HCT116 (cell line): ENCODE results near the gene ADGRV1. TPM values are rescaled to one million over a fixed set of nuclear protein-coding genes. Genes with fewer than 3 reads are reported as not detected.

Source experiments
- ATAC-seq: fragments of 200-7000 bp; cut with Tn5 transposase; 2 replicates; pipeline ENCODE4 v1.9.1; 2020; ENCODE audit warnings: mild to moderate bottlenecking, moderate library complexity
- BruUV-seq: library from RNA; stranded (reverse); fragments of 400-500 nt; replicated peaks from 2 replicates; lab custom pipeline; 2021; lab: Mats Ljungman, UMichigan
- CTCF ChIA-PET: fragments of 300-600 bp; sonication (Branson Sonifier 250); formaldehyde crosslinking; loops from one replicate; lab custom pipeline; 2021; ENCODE audit warnings: antibody characterized with exemption; lab: Charles Lee
- POLR2A ChIA-PET: fragments of 300-600, 350-600 bp; sonication (Branson Sonifier 250); formaldehyde crosslinking; loops from one replicate; lab custom pipeline; 2021; ENCODE audit warnings: antibody characterized with exemption; lab: Charles Lee
- RAD21 ChIA-PET, 2 experiments: fragments of 300-600 bp; sonication (Branson Sonifier 250); formaldehyde crosslinking; loops; one replicate each; lab custom pipeline; 2023; ENCODE audit warnings: low total read pairs in 2 of 2; ENCODE audit not compliant: uncharacterized antibody in 2 of 2, unreplicated experiment in 2 of 2, low non-redundant PET in 1 of 2; lab: Charles Lee
- DNase-seq: peaks from one replicate; pipeline ENCODE4 v3.0.0-alpha.2; 2010; ENCODE audit warnings: low read depth, low spot score
- H2AFZ ChIP-seq: fragments of 200-600 bp; shearing (Covaris generic), sonication (generic); 2 replicates; pipeline ENCODE4 v1.6.1; 2017; ENCODE audit warnings: low read depth, mixed run types, mixed read lengths, antibody characterized with exemption, low read length; ENCODE audit not compliant: poor library complexity, severe bottlenecking
- H3K27ac ChIP-seq: 2 replicates; pipeline ENCODE4 v1.5.1; 2012; ENCODE audit warnings: low read depth, low read length
- H3K27me3 ChIP-seq: fragments of 200-600 bp; sonication (generic); 2 replicates; pipeline ENCODE4 v1.6.1; 2016; ENCODE audit warnings: mixed run types, low read length, mixed read lengths; ENCODE audit not compliant: insufficient read depth
- H3K36me3 ChIP-seq, 2 experiments: fragments of 200-500 bp in 1 of 2; fragments of 200-600 bp in 1 of 2; sonication (Bioruptor generic) in 1 of 2; sonication (generic) in 1 of 2; 2 replicates each; pipeline versions ENCODE4 v1.5.1 to v1.6.1; 2014 to 2016; ENCODE audit warnings: low read length in 2 of 2, inconsistent platforms in 1 of 2, mixed read lengths in 1 of 2, mixed run types in 1 of 2; ENCODE audit not compliant: insufficient read depth in 2 of 2, control insufficient read depth in 1 of 2
- H3K4me1 ChIP-seq, 2 experiments: fragments of 200-600 bp in 1 of 2; sonication (generic) in 1 of 2; 2 replicates each; pipeline versions ENCODE4 v1.5.1 to v1.6.1; 2012 to 2017; ENCODE audit warnings: low read length in 2 of 2, inconsistent platforms in 1 of 2, mild to moderate bottlenecking in 1 of 2, mixed read lengths in 1 of 2, mixed run types in 1 of 2, moderate library complexity in 1 of 2; ENCODE audit not compliant: insufficient read depth in 2 of 2, control insufficient read depth in 1 of 2
- H3K4me2 ChIP-seq: fragments of 200-600 bp; sonication (generic); 2 replicates; pipeline ENCODE4 v1.6.1; 2017; ENCODE audit warnings: mixed run types, low read length, mixed read lengths
- H3K4me3 ChIP-seq, 2 experiments: fragments of 200-600 bp in 1 of 2; sonication (generic) in 1 of 2; replicated peaks in 1 of 2; 2 replicates each; pipeline ENCODE4 v1.5.1; 2011 to 2016; ENCODE audit warnings: low read length in 2 of 2, control low read depth in 1 of 2, low read depth in 1 of 2, mild to moderate bottlenecking in 1 of 2, mixed read lengths in 1 of 2, mixed run types in 1 of 2
- H3K79me2 ChIP-seq: fragments of 200-600 bp; sonication (generic); 2 replicates; pipeline ENCODE4 v1.6.1; 2017; ENCODE audit warnings: mild to moderate bottlenecking, mixed run types, low read length, moderate library complexity, mixed read lengths; ENCODE audit not compliant: insufficient read depth
- H3K9ac ChIP-seq: fragments of 200-600 bp; sonication (generic); 2 replicates; pipeline ENCODE4 v1.6.1; 2016; ENCODE audit warnings: low read length, mixed read lengths
- H3K9me2 ChIP-seq: fragments of 200-600 bp; sonication (generic), shearing (Covaris generic); 2 replicates; pipeline ENCODE4 v1.6.1; 2017; ENCODE audit warnings: mixed run types, mild to moderate bottlenecking, moderate library complexity; ENCODE audit not compliant: insufficient read depth
- H3K9me3 ChIP-seq, 2 experiments: fragments of 200-500 bp in 1 of 2; fragments of 200-600 bp in 1 of 2; sonication (Bioruptor generic) in 1 of 2; sonication (generic) in 1 of 2; 2 replicates each; pipeline ENCODE4 v1.6.1; 2014 to 2017; ENCODE audit warnings: low read length in 2 of 2, mixed read lengths in 2 of 2, inconsistent platforms in 1 of 2, low read depth in 1 of 2, mild to moderate bottlenecking in 1 of 2, mixed run types in 1 of 2, moderate library complexity in 1 of 2; ENCODE audit not compliant: control insufficient read depth in 1 of 2, insufficient read depth in 1 of 2
- H4K20me1 ChIP-seq: fragments of 200-600 bp; sonication (generic), shearing (Covaris generic); 2 replicates; pipeline ENCODE4 v1.6.1; 2017; ENCODE audit warnings: mixed run types, mild to moderate bottlenecking, moderate library complexity; ENCODE audit not compliant: insufficient read depth
- ATF3 ChIP-seq: IDR thresholded peaks from 2 replicates; pipeline ENCODE4 v1.6.1; 2012
- CEBPB ChIP-seq: IDR thresholded peaks from 2 replicates; pipeline ENCODE4 v1.6.1; 2012; ENCODE audit warnings: low read depth
- CTCF ChIP-seq, 3 experiments: fragments of 200-600 bp in 1 of 3; sonication (generic) in 1 of 3; IDR thresholded peaks in 2 of 3; conservative IDR thresholded peaks in 1 of 3; 2 replicates each; pipeline ENCODE4 v1.5.1; 2012 to 2017; ENCODE audit warnings: low read depth in 2 of 3, low read length in 2 of 3, antibody characterized with exemption in 1 of 3, borderline replicate concordance in 1 of 3, control low read depth in 1 of 3, mild to moderate bottlenecking in 1 of 3, mixed read lengths in 1 of 3, mixed run types in 1 of 3, moderate library complexity in 1 of 3; ENCODE audit not compliant: insufficient read depth in 1 of 3
- EGR1 ChIP-seq: IDR thresholded peaks from 2 replicates; pipeline ENCODE4 v1.6.1; 2012; ENCODE audit warnings: low read depth
- ELF1 ChIP-seq: IDR thresholded peaks from 2 replicates; pipeline ENCODE4 v1.6.1; 2012; ENCODE audit warnings: low read depth, borderline replicate concordance
- EZH2 ChIP-seq: fragments of 200-600 bp; sonication (generic); IDR thresholded peaks from 2 replicates; pipeline ENCODE4 v1.6.1; 2017; ENCODE audit warnings: antibody characterized with exemption, mixed run types
- EZH2phosphoT487 ChIP-seq: fragments of 200-600 bp; IDR thresholded peaks from 2 replicates; pipeline ENCODE4 v1.6.1; 2018; ENCODE audit warnings: antibody characterized with exemption, borderline replicate concordance
- POLR2A ChIP-seq: IDR thresholded peaks from 2 replicates; pipeline ENCODE4 v1.7.0; 2011; ENCODE audit warnings: borderline replicate concordance; ENCODE audit not compliant: insufficient read depth, insufficient read length; ENCODE audit errors: extremely low read depth
- POLR2AphosphoS5 ChIP-seq: IDR thresholded peaks from 2 replicates; pipeline ENCODE4 v1.6.1; 2011; ENCODE audit warnings: mild to moderate bottlenecking, low read depth, low read length, moderate library complexity
- RAD21 ChIP-seq: IDR thresholded peaks from 2 replicates; pipeline ENCODE4 v1.6.1; 2012; ENCODE audit warnings: low read depth, mild to moderate bottlenecking
- SIN3A ChIP-seq: IDR thresholded peaks from 2 replicates; pipeline ENCODE4 v1.6.1; 2012; ENCODE audit warnings: low read depth
- TCF7L2 ChIP-seq: IDR thresholded peaks from 2 replicates; pipeline ENCODE4 v1.7.0; 2011; ENCODE audit warnings: borderline replicate concordance, inconsistent platforms; ENCODE audit not compliant: insufficient read depth, insufficient read length; ENCODE audit errors: extremely low read depth
- YY1 ChIP-seq: IDR thresholded peaks from 2 replicates; pipeline ENCODE4 v1.6.1; 2011; ENCODE audit warnings: low read length, low read depth, moderate library complexity, mild to moderate bottlenecking; ENCODE audit not compliant: insufficient replicate concordance; ENCODE audit errors: extremely low read depth
- ZBTB33 ChIP-seq: IDR thresholded peaks from 2 replicates; pipeline ENCODE4 v1.6.1; 2011; ENCODE audit warnings: mild to moderate bottlenecking, low read length, moderate library complexity; ENCODE audit not compliant: insufficient replicate concordance; ENCODE audit errors: extremely low read depth
- ZFX ChIP-seq: fragments of 450-650 bp; IDR thresholded peaks from 2 replicates; pipeline ENCODE4 v1.6.1; 2017
- ZNF274 ChIP-seq: fragments of 200-500 bp; sonication (Bioruptor generic); IDR thresholded peaks from 2 replicates; pipeline ENCODE4 v1.6.1; 2014; ENCODE audit warnings: mild to moderate bottlenecking, low read depth, low read length, inconsistent platforms
- intact Hi-C: fragments of 100-400 bp; cut with micrococcal nuclease; formaldehyde crosslinking; loops from 2 replicates; pipeline ENCODE4 v1.10.0; 2022
- total RNA-seq: library from RNA; stranded (reverse); gene quantifications from one replicate; pipeline ENCODE4 v1.2.1, GENCODE V29; 2021; ENCODE audit not compliant: unreplicated experiment

Gene ADGRV1
- total RNA-seq, 1 experiment from 2014 or later: 6.0 TPM

- H3K79me2 ChIP-seq: no peaks in the 10 kb centered on the region
- intact Hi-C loops: no loop called here
- ChIA-PET POLR2A (no interaction called here), CTCF (no interaction called here), RAD21 (no interaction called here)
- no peaks in the 10 kb centered on the region for H3K9me2 ChIP-seq
- ATAC-seq (no peak), DNase-seq (no peak)
- no peaks in the 10 kb centered on the region for H4K20me1 ChIP-seq
- no TSS peak for BruUV-seq
- H3K36me3 ChIP-seq: no peaks in the 10 kb centered on the region
- TF ChIP-seq ZNF274 (no peak), ELF1 (no peak)
- no peaks in the 10 kb centered on the region for H3K27me3 ChIP-seq
- H3K4me3 ChIP-seq: no peak overlapping the region
- H3K4me1 ChIP-seq: no peaks in the 10 kb centered on the region
- no peak overlapping the region for H2AFZ ChIP-seq
- H3K9me3 ChIP-seq: no peaks in the 10 kb centered on the region
- no peak overlapping the region for H3K27ac ChIP-seq
- H3K9ac ChIP-seq: no peak overlapping the region
- H3K4me2 ChIP-seq: no peak overlapping the region
These were observed 123.7 kb downstream of the ADGRV1 start for GRCh38 chr5:90682278-90682677.

GRCh38 chr5:90685425-90686022, 126.9 kb downstream of the ADGRV1 start:
- TF ChIP-seq TCF7L2: no peak
- no peak for TF ChIP-seq EZH2
- no peak for TF ChIP-seq ZNF274
- no peak for TF ChIP-seq RAD21
- TF ChIP-seq POLR2A: no peak
- no peak for TF ChIP-seq CEBPB
- no peak for TF ChIP-seq YY1
- TF ChIP-seq EZH2phosphoT487: no peak
- no peak for TF ChIP-seq SIN3A
- no peak for TF ChIP-seq ZFX
- TF ChIP-seq ELF1: no peak
- no peak for TF ChIP-seq ATF3
- TF ChIP-seq CTCF (IDR thresholded peaks at IDR 0.05 in 2 of 3, conservative IDR thresholded peaks at IDR 0.05 in 1 of 3; ENCODE audit: borderline replicate concordance in 1 of 3, insufficient read depth in 1 of 3, low read depth in 2 of 3, low read length in 2 of 3): no peak
- no peak for TF ChIP-seq ZBTB33
- TF ChIP-seq EGR1: no peak
- no peak for TF ChIP-seq POLR2AphosphoS5
- DNase-seq (no peak), ATAC-seq (no peak)
- H3K9me2 ChIP-seq: no peaks in the 10 kb centered on the region
- H3K79me2 ChIP-seq: no peaks in the 10 kb centered on the region
- intact Hi-C loops: no loop called here
- no peaks in the 10 kb centered on the region for H3K4me1 ChIP-seq
- POLR2A ChIA-PET: no interaction called here
- no peaks in the 10 kb centered on the region for H3K27me3 ChIP-seq
- no peak overlapping the region for H3K4me3 ChIP-seq
- no peaks in the 10 kb centered on the region for H4K20me1 ChIP-seq
- CTCF ChIA-PET: no interaction called here
- BruUV-seq: no TSS peak
- no peaks in the 10 kb centered on the region for H3K9me3 ChIP-seq
- H2AFZ ChIP-seq: no peak overlapping the region
- no peak overlapping the region for H3K9ac ChIP-seq
- RAD21 ChIA-PET: no interaction called here
- no peak overlapping the region for H3K4me2 ChIP-seq
- no peak overlapping the region for H3K27ac ChIP-seq
- no peaks in the 10 kb centered on the region for H3K36me3 ChIP-seq
